ENCODE data around the gene TM7SF3.

The TM7SF3 gene

GRCh38 chr12:27015730-27016076 is 1.5 kb upstream of the TM7SF3 start:
- DNase-seq (ENCODE audit: low read depth) = peak; percentile 22
- TF ChIP-seq CTCF (IDR thresholded peaks at IDR 0.05; ENCODE audit: low read depth, low read length, missing control alignments) = no peak
- no peak overlapping the region for H3K4me3 ChIP-seq (ENCODE audit: low read depth, low read length)

- no peak for DNase-seq (ENCODE audit: low read depth)
- no peak for TF ChIP-seq CTCF (IDR thresholded peaks at IDR 0.05; ENCODE audit: low read depth, low read length, missing control alignments)
- peak overlapping the region; percentile 45; the same call in 1 of the 2 replicates for H3K4me3 ChIP-seq (ENCODE audit: low read depth, low read length)
These were observed 910 bp upstream of the TM7SF3 start for GRCh38 chr12:27014859-27015729.

- DNase-seq (ENCODE audit: low read depth) = no peak
These were observed 536 bp downstream of the TM7SF3 start for GRCh38 chr12:27013611-27014084.

GRCh38 chr12:27012982-27013255 is 1.3 kb downstream of the TM7SF3 start:
- H3K4me3 ChIP-seq (ENCODE audit: low read depth, low read length) = peak overlapping the region; percentile 98
- DNase-seq (ENCODE audit: low read depth) = no peak
- TF ChIP-seq CTCF (IDR thresholded peaks at IDR 0.05; ENCODE audit: low read depth, low read length, missing control alignments) = no peak

More at GRCh38 chr12:27013611-27014084, 536 bp downstream of the TM7SF3 start:
- TF ChIP-seq CTCF (IDR thresholded peaks at IDR 0.05; ENCODE audit: low read depth, low read length, missing control alignments) = no peak
- H3K4me3 ChIP-seq (ENCODE audit: low read depth, low read length) = peak overlapping the region; percentile 98

GRCh38 chr12:27012239-27012981 is 1.8 kb downstream of the TM7SF3 start:
- no peak for TF ChIP-seq CTCF (IDR thresholded peaks at IDR 0.05; ENCODE audit: low read depth, low read length, missing control alignments)
- no peak for DNase-seq (ENCODE audit: low read depth)
- peak overlapping the region; percentile 98; the same call in 1 of the 2 replicates for H3K4me3 ChIP-seq (ENCODE audit: low read depth, low read length)

- no peak for TF ChIP-seq CTCF (IDR thresholded peaks at IDR 0.05; ENCODE audit: low read depth, low read length, missing control alignments)
- H3K4me3 ChIP-seq (ENCODE audit: low read depth, low read length) = no peak overlapping the region
- no peak for DNase-seq (ENCODE audit: low read depth)
These were observed 4.3 kb downstream of the TM7SF3 start for GRCh38 chr12:27009881-27010301.
